Measurements from ENCODE around the gene ADIG.

The ADIG gene

GRCh38 chr20:38558596-38559360 is 22.2 kb upstream of the ADIG start:
- no peak overlapping the region for H2AFZ ChIP-seq
- H3K27me3 ChIP-seq (ENCODE audit: control insufficient read depth, insufficient read depth, low read length) = no peaks in the 10 kb centered on the region
- H3K79me2 ChIP-seq = no peaks in the 10 kb centered on the region
- H3K9ac ChIP-seq = no peak overlapping the region
- no peaks in the 10 kb centered on the region for H3K36me3 ChIP-seq (ENCODE audit: control insufficient read depth, insufficient read depth, low read length)
- no peaks in the 10 kb centered on the region for H3K9me3 ChIP-seq (ENCODE audit: control insufficient read depth, low read length)
- no peak for TF ChIP-seq CTCF (IDR thresholded peaks at IDR 0.05)
- no peaks in the 10 kb centered on the region for H3K4me1 ChIP-seq
- no peak overlapping the region for H3K4me3 ChIP-seq (ENCODE audit: low read depth, low read length)
- no peak overlapping the region for H3K4me2 ChIP-seq (ENCODE audit: low read length)
- H3K27ac ChIP-seq = no peak overlapping the region

GRCh38 chr20:38559764-38560163 is 21.2 kb upstream of the ADIG start:
- Histone ChIP-seq H3K79me2 (no peaks in the 10 kb centered on the region), H2AFZ (no peak overlapping the region), H3K9ac (no peak overlapping the region), H3K4me2 (ENCODE audit: low read length) (no peak overlapping the region), H3K4me3 (ENCODE audit: low read depth, low read length) (no peak overlapping the region), H3K36me3 (ENCODE audit: control insufficient read depth, insufficient read depth, low read length) (no peaks in the 10 kb centered on the region), H3K27ac (no peak overlapping the region), H3K4me1 (no peaks in the 10 kb centered on the region), H3K9me3 (ENCODE audit: control insufficient read depth, low read length) (no peaks in the 10 kb centered on the region), H3K27me3 (ENCODE audit: control insufficient read depth, insufficient read depth, low read length) (no peaks in the 10 kb centered on the region)
- TF ChIP-seq CTCF (IDR thresholded peaks at IDR 0.05) = no peak

GRCh38 chr20:38563802-38564431 is 17.1 kb upstream of the ADIG start:
- H3K4me2 ChIP-seq (ENCODE audit: low read length) = no peak overlapping the region
- no peaks in the 10 kb centered on the region for H3K27me3 ChIP-seq (ENCODE audit: control insufficient read depth, insufficient read depth, low read length)
- no peak overlapping the region for H3K4me3 ChIP-seq (ENCODE audit: low read depth, low read length)
- H2AFZ ChIP-seq = no peak overlapping the region
- TF ChIP-seq CTCF (IDR thresholded peaks at IDR 0.05) = no peak
- no peaks in the 10 kb centered on the region for H3K79me2 ChIP-seq
- H3K27ac ChIP-seq = no peak overlapping the region
- no peaks in the 10 kb centered on the region for H3K4me1 ChIP-seq
- no peak overlapping the region for H3K9ac ChIP-seq
- H3K9me3 ChIP-seq (ENCODE audit: control insufficient read depth, low read length) = no peaks in the 10 kb centered on the region
- no peaks in the 10 kb centered on the region for H3K36me3 ChIP-seq (ENCODE audit: control insufficient read depth, insufficient read depth, low read length)

GRCh38 chr20:38564680-38565079 is 16.3 kb upstream of the ADIG start:
- no peaks in the 10 kb centered on the region for H3K9me3 ChIP-seq (ENCODE audit: control insufficient read depth, low read length)
- no peaks in the 10 kb centered on the region for H3K36me3 ChIP-seq (ENCODE audit: control insufficient read depth, insufficient read depth, low read length)
- no peak for TF ChIP-seq CTCF (IDR thresholded peaks at IDR 0.05)
- H2AFZ ChIP-seq = no peak overlapping the region
- H3K27me3 ChIP-seq (ENCODE audit: control insufficient read depth, insufficient read depth, low read length) = no peaks in the 10 kb centered on the region
- H3K9ac ChIP-seq = no peak overlapping the region
- no peaks in the 10 kb centered on the region for H3K4me1 ChIP-seq
- no peak overlapping the region for H3K27ac ChIP-seq
- no peaks in the 10 kb centered on the region for H3K79me2 ChIP-seq
- H3K4me3 ChIP-seq (ENCODE audit: low read depth, low read length) = no peak overlapping the region
- H3K4me2 ChIP-seq (ENCODE audit: low read length) = no peak overlapping the region

All from parathyroid adenoma (tissue), 2 donors.